HepG2 (cell line): Measurements from ENCODE around the gene MFSD2B. TPM values are rescaled to one million over a fixed set of nuclear protein-coding genes. Genes with fewer than 3 reads are reported as not detected.

Source experiments
- BORCS8-MEF2B ChIP-seq: sonication (generic); formaldehyde crosslinking; IDR thresholded peaks from 2 replicates; pipeline ENCODE4 v1.8.0; 2022; ENCODE audit warnings: mild to moderate bottlenecking, missing genetic modification reagents
- ELF3 ChIP-seq: IDR thresholded peaks from 2 replicates; pipeline ENCODE4 v1.6.1; 2016; ENCODE audit warnings: missing genetic modification reagents, missing compliant biosample characterization
- FIP1L1 ChIP-seq: fragments of 200-400 bp; formaldehyde crosslinking; IDR thresholded peaks from 2 replicates; pipeline ENCODE4 v1.6.1; 2018; ENCODE audit warnings: low read depth, mild to moderate bottlenecking, low read length, moderate library complexity, borderline replicate concordance; ENCODE audit not compliant: insufficient read depth
- GLI4 ChIP-seq: sonication (generic); formaldehyde crosslinking; IDR thresholded peaks from 2 replicates; pipeline ENCODE4 v1.5.1; 2020; ENCODE audit warnings: missing genetic modification reagents, mild to moderate bottlenecking, moderate library complexity, borderline replicate concordance
- HDAC2 ChIP-seq: sonication (generic); formaldehyde crosslinking; IDR thresholded peaks from 2 replicates; pipeline ENCODE4 v1.4.0; 2020; ENCODE audit warnings: missing genetic modification reagents
- IKZF4 ChIP-seq: sonication (generic); formaldehyde crosslinking; IDR thresholded peaks from 2 replicates; pipeline ENCODE4 v1.5.1; 2020; ENCODE audit warnings: borderline replicate concordance, mild to moderate bottlenecking, low read depth, missing genetic modification reagents; ENCODE audit errors: not compliant biosample characterization
- IRX3 ChIP-seq: sonication (generic); formaldehyde crosslinking; IDR thresholded peaks from 2 replicates; pipeline ENCODE4 v1.8.1; 2023; ENCODE audit warnings: mild to moderate bottlenecking, low read depth, missing genetic modification reagents, borderline replicate concordance
- KLF9 ChIP-seq: IDR thresholded peaks from 2 replicates; pipeline ENCODE4 v1.6.1; 2016; ENCODE audit warnings: low read depth
- MIER3 ChIP-seq: IDR thresholded peaks from 2 replicates; pipeline ENCODE4 v1.6.1; 2016; ENCODE audit warnings: missing compliant biosample characterization, borderline replicate concordance
- PCBP2 ChIP-seq: fragments of 200-400 bp; formaldehyde crosslinking; optimal IDR thresholded peaks from 2 replicates; pipeline ENCODE3; 2018; ENCODE audit warnings: low read length, low read depth; ENCODE audit not compliant: poor library complexity, severe bottlenecking
- POLR2A ChIP-seq, 2 experiments: IDR thresholded peaks; 2 replicates each; pipeline ENCODE4 v1.6.1; 2011; ENCODE audit warnings: low read depth in 2 of 2, low read length in 2 of 2, mild to moderate bottlenecking in 1 of 2, moderate library complexity in 1 of 2; ENCODE audit not compliant: insufficient read depth in 1 of 2
- RAD51 ChIP-seq: fragments of 450-650 bp; IDR thresholded peaks from 2 replicates; pipeline ENCODE4 v1.6.1; 2016; ENCODE audit warnings: borderline replicate concordance
- SMAD9 ChIP-seq: sonication (generic); formaldehyde crosslinking; IDR thresholded peaks from 2 replicates; pipeline ENCODE4 v1.5.1; 2020; ENCODE audit warnings: mild to moderate bottlenecking, missing genetic modification reagents
- SNAPC2 ChIP-seq: sonication (generic); formaldehyde crosslinking; IDR thresholded peaks from 2 replicates; pipeline ENCODE4 v1.8.1; 2022; ENCODE audit warnings: mild to moderate bottlenecking, missing genetic modification reagents
- SP4 ChIP-seq: sonication (generic); formaldehyde crosslinking; IDR thresholded peaks from 2 replicates; pipeline ENCODE4 v1.8.1; 2023; ENCODE audit warnings: mild to moderate bottlenecking, missing genetic modification reagents
- YEATS2 ChIP-seq: sonication (generic); formaldehyde crosslinking; IDR thresholded peaks from 2 replicates; pipeline ENCODE4 v1.4.0; 2020; ENCODE audit warnings: missing genetic modification reagents, borderline replicate concordance
- ZNF549 ChIP-seq: sonication (generic); formaldehyde crosslinking; IDR thresholded peaks from 2 replicates; pipeline ENCODE4 v1.5.0; 2020; ENCODE audit warnings: missing genetic modification reagents
- ZNF841 ChIP-seq: sonication (generic); formaldehyde crosslinking; IDR thresholded peaks from 2 replicates; pipeline ENCODE4 v1.8.1; 2023; ENCODE audit warnings: missing genetic modification reagents, borderline replicate concordance
- polyA plus RNA-seq, 8 experiments: library from polyadenylated mRNA; depleted of rRNA in 3 of 8; stranded (reverse) in 7 of 8; unstranded in 1 of 8; fragments of >200 nt; fragmentation: Illumina TruSeq in 4 of 8; extraction: Trizol in 4 of 8; gene quantifications; 2 replicates each; pipeline versions ENCODE4 v1.2.1 to v1.2.3, GENCODE V29; 2011 to 2016; ENCODE audit warnings: low read depth in 4 of 8, missing spikeins in 1 of 8, mixed read lengths in 1 of 8; ENCODE audit not compliant: insufficient read depth in 1 of 8
- total RNA-seq, 5 experiments: library from RNA; depleted of rRNA; stranded (reverse); fragments of >200 nt; fragmentation: Illumina TruSeq; extraction: Trizol; gene quantifications; 2 replicates each; pipeline ENCODE4 v1.2.3, GENCODE V29; 2016; ENCODE audit warnings: low read depth in 1 of 5
- TF ChIP-seq, protein P1 (sequence below): conservative IDR thresholded peaks from 2 replicates; pipeline ENCODE4 v1.6.1; 2018; ENCODE audit warnings: missing genetic modification reagents
- TF ChIP-seq, protein P2 (sequence below), 2 experiments: sonication (generic) in 1 of 2; formaldehyde crosslinking in 1 of 2; IDR thresholded peaks; 2 replicates each; pipeline versions ENCODE4 v1.6.1 to v1.9.0; 2014 to 2022; ENCODE audit warnings: antibody characterized with exemption in 1 of 2, borderline replicate concordance in 1 of 2, inconsistent platforms in 1 of 2, low read depth in 1 of 2, missing genetic modification reagents in 1 of 2
- TF ChIP-seq, protein P3 (sequence below): sonication (generic); formaldehyde crosslinking; IDR thresholded peaks from 2 replicates; pipeline ENCODE4 v1.4.0; 2020; ENCODE audit warnings: mild to moderate bottlenecking, missing genetic modification reagents

Gene MFSD2B
- total and polyA plus RNA-seq, 2 of the 13 experiments (the other 11 are each of a cell fraction or from before 2014, with no cell fraction given), result 0.21 to 0.93 TPM

DNA sequence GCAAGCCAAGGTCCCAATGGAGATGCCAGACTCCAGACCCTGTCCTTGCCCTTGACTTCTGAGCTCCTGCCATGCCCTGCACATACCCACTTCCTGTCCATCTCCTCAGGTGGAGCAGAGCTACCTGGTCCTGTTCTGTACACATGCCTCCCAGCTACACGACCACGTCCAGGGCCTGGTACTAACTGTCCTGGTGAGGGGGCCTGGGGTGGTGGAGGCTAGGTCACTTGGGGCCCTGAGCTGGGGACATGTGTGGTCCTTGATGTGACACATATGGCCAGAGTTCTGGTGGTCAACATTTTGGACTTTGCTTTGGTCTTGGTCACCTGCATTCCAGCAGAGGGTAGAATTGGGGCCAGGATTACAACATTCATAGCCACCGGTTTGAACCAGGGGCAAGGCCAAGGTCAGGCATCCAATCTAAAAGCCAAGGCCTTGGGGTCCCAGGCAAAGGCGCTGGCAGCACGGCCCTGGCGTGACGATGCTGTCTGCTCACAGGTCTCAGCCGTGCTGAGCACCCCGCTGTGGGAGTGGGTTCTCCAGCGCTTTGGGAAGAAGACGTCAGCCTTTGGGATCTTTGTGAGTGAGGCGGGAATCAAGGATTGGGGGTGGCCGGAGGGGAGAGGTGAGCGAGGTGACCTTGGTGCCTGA lies 12.6 kb downstream of the MFSD2B start (continued):
- TF ChIP-seq ZNF841 (no peak), IRX3 (peak; percentile 71; the same call in 1 of the 2 replicates), FIP1L1 (no peak), SNAPC2 (no peak), GLI4 (CRISPR knock-in tag) (0 out of 2 replicates have a peak, but pooled peaks have one; percentile 17), KLF9 (CRISPR knock-in tag) (no peak), SMAD9 (CRISPR knock-in tag) (no peak), YEATS2 (CRISPR knock-in tag) (no peak), ELF3 (CRISPR knock-in tag) (0 out of 2 replicates have a peak, but pooled peaks have one; percentile 17), POLR2A (IDR thresholded peaks at IDR 0.05; ENCODE audit: insufficient read depth in 1 of 2, low read depth in 2 of 2, low read length in 2 of 2) (no peak), SP4 (CRISPR knock-in tag) (no peak), HDAC2 (peak; percentile 88), IKZF4 (CRISPR knock-in tag) (no peak), ZNF549 (no peak), PCBP2 (no peak), MIER3 (CRISPR knock-in tag) (peak; percentile 73; the same call in 1 of the 2 replicates), BORCS8-MEF2B (CRISPR knock-in tag) (no peak; the same call in 1 of the 2 replicates), RAD51 (no peak)
- TF ChIP-seq, protein P1, sequence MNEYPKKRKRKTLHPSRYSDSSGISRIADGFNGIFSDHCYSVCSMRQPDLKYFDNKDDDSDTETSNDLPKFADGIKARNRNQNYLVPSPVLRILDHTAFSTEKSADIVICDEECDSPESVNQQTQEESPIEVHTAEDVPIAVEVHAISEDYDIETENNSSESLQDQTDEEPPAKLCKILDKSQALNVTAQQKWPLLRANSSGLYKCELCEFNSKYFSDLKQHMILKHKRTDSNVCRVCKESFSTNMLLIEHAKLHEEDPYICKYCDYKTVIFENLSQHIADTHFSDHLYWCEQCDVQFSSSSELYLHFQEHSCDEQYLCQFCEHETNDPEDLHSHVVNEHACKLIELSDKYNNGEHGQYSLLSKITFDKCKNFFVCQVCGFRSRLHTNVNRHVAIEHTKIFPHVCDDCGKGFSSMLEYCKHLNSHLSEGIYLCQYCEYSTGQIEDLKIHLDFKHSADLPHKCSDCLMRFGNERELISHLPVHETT (CRISPR knock-in tag), result 0 out of 2 replicates have a peak, but pooled peaks have one; percentile 27
- TF ChIP-seq, protein P2, sequence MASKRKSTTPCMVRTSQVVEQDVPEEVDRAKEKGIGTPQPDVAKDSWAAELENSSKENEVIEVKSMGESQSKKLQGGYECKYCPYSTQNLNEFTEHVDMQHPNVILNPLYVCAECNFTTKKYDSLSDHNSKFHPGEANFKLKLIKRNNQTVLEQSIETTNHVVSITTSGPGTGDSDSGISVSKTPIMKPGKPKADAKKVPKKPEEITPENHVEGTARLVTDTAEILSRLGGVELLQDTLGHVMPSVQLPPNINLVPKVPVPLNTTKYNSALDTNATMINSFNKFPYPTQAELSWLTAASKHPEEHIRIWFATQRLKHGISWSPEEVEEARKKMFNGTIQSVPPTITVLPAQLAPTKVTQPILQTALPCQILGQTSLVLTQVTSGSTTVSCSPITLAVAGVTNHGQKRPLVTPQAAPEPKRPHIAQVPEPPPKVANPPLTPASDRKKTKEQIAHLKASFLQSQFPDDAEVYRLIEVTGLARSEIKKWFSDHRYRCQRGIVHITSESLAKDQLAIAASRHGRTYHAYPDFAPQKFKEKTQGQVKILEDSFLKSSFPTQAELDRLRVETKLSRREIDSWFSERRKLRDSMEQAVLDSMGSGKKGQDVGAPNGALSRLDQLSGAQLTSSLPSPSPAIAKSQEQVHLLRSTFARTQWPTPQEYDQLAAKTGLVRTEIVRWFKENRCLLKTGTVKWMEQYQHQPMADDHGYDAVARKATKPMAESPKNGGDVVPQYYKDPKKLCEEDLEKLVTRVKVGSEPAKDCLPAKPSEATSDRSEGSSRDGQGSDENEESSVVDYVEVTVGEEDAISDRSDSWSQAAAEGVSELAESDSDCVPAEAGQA (IDR thresholded peaks at IDR 0.05; ENCODE audit: low read depth), result no peak
- TF ChIP-seq, protein P2 (CRISPR knock-in tag; IDR thresholded peaks at IDR 0.05; ENCODE audit: borderline replicate concordance), result no peak
- TF ChIP-seq, protein P3, sequence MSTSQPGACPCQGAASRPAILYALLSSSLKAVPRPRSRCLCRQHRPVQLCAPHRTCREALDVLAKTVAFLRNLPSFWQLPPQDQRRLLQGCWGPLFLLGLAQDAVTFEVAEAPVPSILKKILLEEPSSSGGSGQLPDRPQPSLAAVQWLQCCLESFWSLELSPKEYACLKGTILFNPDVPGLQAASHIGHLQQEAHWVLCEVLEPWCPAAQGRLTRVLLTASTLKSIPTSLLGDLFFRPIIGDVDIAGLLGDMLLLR (CRISPR knock-in tag), result peak; percentile 56
